HG03520 (cell line): ENCODE data around the gene IGLON5.

ENCODE experiments used
- ATAC-seq: cut with Tn5 transposase; IDR thresholded peaks from one replicate; pipeline ENCODE4 v1.9.1; 2021; ENCODE audit warnings: mild to moderate bottlenecking, moderate library complexity; ENCODE audit not compliant: unreplicated experiment

Gene IGLON5

GRCh38 chr19:51361239-51361638 is 49.8 kb downstream of the IGLON5 start:
- ATAC-seq, result no peak

GRCh38 chr19:51364200-51365106 is 53.0 kb downstream of the IGLON5 start:
- no peak for ATAC-seq

- ATAC-seq, result no peak
Observed at GRCh38 chr19:51365211-51365964, 53.9 kb downstream of the IGLON5 start.

GRCh38 chr19:51365965-51366388 is 54.5 kb downstream of the IGLON5 start, which contains the start of gene ETFB:
TSS of gene ETFB (minus strand) at chr19:51366388. CDS start at chr19:51366326, 62 bp downstream.
- no peak for ATAC-seq

- ATAC-seq, result peak; percentile 43
Observed at GRCh38 chr19:51366389-51367254, 55.2 kb downstream of the IGLON5 start.

GRCh38 chr19:51367255-51367564 is 55.8 kb downstream of the IGLON5 start:
- no peak for ATAC-seq

GRCh38 chr19:51367565-51368365 is 56.3 kb downstream of the IGLON5 start:
- ATAC-seq, result peak; percentile 67

GRCh38 chr19:51368366-51369282 is 57.2 kb downstream of the IGLON5 start, which contains the start of gene CLDND2:
TSS of gene CLDND2 (minus strand) at chr19:51369003. CDS start at chr19:51368577, 426 bp downstream.
- no peak for ATAC-seq

GRCh38 chr19:51370230-51370629 is 58.8 kb downstream of the IGLON5 start:
- no peak for ATAC-seq

- no peak for ATAC-seq
Observed at GRCh38 chr19:51371186-51371690, 59.8 kb downstream of the IGLON5 start.

GRCh38 chr19:51372021-51372648 is 60.7 kb downstream of the IGLON5 start:
- no peak for ATAC-seq

- no peak for ATAC-seq
Observed at GRCh38 chr19:51372649-51373504, 61.4 kb downstream of the IGLON5 start, which contains the start of gene NKG7. TSS of gene NKG7 (minus strand) at chr19:51372654. CDS start at chr19:51372535, 119 bp downstream.

GRCh38 chr19:51375504-51376221 is 64.2 kb downstream of the IGLON5 start:
- no peak for ATAC-seq

GRCh38 chr19:51377422-51377821 is 66.0 kb downstream of the IGLON5 start:
- no peak for ATAC-seq

GRCh38 chr19:51380379-51380778 is 68.9 kb downstream of the IGLON5 start:
- no peak for ATAC-seq
